GM18502 (cell line): Measurements from ENCODE around the gene SULT1C4.

Experiments
- ATAC-seq: cut with Tn5 transposase; IDR thresholded peaks from one replicate; pipeline ENCODE4 v1.9.1; 2021; ENCODE audit warnings: mild to moderate bottlenecking; ENCODE audit not compliant: unreplicated experiment, poor library complexity

The SULT1C4 gene

DNA sequence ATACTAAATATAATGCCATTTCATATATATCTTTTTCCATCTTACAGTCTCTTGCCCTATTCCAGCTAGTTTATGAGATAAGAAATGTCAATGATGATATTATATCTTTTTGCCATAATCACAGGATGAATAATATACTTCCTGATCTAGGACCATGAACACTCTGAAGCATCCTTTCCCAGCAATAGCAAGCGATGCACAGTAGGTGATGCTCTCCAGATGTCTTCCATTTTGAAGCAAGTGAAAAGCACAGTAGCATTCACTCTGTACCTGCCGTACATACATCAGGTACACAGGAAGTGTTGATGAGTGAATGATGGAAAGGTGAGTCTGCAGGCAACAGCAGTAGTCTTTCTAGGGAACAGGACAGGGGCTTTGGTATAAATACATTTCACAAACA lies 8.6 kb upstream of the SULT1C4 start:
- ATAC-seq: no peak

DNA sequence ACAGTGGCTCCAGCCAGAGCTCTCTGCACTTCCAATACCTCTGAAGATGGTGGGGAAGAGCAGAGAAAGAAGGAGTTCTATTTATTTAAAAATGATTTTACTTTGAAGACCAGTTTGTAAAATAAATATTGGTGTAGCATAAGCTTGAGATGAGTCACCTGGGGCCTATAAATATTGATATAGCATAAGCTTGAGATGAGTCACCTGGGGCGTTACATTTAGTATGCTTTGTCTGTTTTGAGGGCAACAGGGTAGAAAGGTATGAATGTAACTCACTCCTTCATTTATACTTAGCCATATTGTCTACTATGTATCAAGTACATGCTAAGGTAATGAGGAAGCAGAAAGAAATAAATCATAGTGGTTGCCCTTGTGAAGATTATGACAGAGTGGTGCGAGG lies 7.7 kb upstream of the SULT1C4 start:
- no peak for ATAC-seq

DNA sequence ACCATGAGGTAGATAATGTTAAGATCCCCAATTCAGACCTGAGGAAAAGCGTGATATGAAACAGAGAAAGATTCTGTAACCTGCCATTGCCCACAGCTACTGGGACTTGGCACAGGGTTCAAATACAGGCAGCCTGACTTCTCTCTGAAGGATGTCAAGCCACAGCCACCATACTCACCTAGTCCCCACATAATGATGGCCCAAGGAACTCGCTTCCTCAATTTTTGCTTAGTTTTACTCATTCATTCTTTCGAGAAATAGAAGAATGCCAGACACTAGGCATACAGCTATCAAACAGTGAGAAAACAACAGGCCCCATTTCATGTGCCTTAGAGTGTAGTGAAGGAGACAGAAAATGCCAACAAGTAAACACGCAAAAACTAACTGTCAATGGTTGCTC lies 980 bp upstream of the SULT1C4 start:
- ATAC-seq: no peak

DNA sequence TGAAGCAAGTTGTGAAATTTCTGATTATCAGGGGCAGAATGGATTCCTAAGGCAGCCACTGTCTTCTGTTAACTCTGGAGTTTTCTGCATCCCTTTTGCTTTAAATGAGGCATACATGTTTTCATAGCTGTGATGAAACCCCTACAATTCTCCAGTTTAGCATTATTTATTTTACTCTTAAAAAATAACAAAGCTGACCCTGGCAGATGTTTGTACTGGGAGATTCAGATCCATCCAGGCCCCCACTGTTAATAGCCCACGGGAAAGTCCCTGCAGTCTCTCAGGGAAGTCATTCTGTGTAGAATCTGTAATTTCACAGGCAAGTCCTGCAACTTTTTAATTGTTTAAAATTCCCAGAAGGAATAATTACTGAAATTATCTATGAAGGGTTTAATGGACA lies 353 bp upstream of the SULT1C4 start:
- no peak for ATAC-seq

DNA sequence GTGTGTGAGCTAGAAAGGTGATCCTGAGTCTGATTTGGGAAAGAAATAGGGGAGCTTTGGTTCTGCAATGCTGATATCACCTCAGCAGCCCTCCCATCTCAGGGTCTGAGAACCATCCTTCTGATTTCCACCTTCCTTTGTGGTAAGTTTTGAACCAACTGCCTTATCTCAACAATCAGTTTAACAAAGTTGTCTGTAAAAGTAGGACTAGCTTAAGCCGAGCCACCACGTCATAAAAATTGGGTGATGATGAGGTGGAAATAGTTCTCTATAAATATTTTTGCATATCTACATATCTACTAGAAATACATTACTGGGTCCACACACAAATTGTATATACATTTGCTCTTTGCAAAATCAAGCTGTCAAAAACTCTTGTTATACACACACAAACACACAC lies 1.1 kb downstream of the SULT1C4 start:
- no peak for ATAC-seq

DNA sequence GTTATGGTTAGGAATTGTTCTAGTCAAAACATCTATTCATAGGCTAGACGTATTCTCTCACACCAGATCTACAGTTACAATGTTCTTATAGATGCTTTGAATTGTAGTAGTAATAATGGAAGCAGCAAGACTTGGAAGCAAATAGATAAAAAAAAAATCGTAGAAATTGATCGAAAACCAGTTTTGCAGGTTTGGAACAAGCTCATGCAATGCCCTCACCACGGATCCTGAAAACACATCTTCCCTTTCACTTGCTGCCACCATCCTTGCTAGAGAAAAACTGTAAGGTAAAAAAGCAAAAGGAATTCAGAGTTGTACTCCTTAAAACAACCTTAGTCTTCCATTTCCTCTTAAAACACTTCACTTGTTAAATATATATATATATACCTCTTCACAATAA lies 4.4 kb downstream of the SULT1C4 start:
- ATAC-seq: no peak

DNA sequence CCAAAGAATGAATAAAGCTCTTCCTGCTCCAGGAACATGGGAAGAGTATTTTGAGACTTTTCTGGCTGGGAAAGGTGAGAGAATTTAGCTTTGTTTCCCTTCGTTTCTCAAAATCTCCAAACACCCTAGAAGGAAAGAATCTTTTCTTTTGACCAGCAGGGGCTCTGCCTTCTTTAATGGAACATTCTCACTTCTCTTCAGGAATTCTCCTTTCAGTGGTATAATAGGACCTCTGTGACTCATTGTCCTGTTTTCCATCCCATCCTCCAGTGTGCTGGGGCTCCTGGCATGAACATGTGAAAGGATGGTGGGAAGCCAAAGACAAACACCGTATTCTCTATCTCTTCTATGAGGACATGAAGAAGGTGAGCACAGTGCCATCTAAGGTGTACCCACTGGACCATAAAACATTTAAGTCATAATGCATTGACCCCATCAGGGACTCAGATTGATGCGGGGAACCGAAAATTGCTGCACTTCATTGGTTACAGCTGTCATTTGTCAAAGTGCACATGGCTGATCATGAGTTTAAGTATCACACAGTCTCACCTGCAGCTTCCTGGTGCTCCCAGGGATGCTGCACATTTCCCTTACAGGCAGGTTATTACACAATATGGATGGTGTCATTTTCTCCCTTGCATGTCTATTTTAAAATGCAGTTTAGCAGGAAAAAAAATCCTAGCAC lies 5.5 kb downstream of the SULT1C4 start:
- peak; percentile 45 for ATAC-seq

DNA sequence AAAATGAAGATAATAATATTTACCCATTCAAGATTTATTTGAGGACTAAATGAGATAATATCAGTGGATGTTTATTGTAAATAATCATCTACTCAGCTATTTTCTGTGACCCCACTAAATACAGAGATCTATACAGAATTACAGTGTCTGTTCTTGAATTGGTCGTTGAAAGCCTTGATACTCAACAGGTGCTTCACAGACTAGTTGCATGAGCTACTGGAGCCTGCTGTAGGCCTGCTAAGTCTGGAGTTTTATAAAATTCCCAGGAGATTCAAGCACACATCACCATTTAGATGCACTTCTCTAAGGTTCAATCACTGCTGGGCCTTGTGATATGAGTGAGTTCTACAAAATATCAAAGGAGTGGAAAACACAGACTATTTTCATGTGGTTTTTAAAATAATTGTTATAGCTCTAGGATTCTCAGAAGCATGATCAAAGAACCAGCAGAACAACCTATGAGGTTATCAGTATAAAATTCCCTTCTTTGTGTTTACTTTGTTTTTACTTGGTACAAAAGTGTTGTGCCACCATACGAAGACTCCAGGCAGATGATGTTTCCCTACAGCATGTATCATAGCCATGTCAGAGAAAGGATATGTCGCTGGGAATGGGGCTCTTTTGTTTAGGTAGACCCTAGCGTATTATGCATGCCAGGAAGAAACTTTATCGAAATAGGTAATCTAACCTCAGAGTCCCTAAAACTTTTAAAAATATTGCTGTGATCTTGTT lies 7.1 kb downstream of the SULT1C4 start:
- no peak for ATAC-seq

DNA sequence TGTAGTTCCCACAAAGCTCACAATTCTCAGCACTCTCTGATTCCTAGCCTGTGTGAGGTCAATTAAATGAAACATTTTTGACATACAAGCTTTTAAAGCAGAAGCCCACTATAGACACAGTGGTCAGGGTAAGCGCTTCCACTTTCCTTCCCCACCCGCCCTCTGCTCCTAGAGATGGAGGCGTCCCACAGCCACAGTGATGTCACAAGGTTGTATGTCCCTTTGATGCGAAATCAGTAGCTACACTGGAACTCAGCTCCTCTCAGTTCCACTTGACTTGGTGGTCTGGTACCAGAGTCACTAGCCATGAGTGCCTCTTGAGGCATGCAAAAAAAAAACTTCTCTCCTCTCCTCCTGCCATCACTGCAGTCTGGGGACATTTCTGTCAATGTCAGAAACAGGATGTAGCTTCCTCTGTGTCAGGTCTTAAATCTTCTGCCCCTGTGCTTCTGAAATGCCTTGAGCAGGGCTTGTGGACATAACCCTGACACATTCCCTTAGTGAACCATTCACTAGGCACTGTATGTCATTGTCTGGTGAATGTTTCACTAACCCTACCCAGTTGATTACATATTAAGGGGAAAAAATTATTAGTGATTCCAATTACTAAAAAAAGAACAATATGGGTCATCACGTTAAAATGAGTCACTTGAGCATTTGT lies 7.8 kb downstream of the SULT1C4 start:
- peak; percentile 65 for ATAC-seq

DNA sequence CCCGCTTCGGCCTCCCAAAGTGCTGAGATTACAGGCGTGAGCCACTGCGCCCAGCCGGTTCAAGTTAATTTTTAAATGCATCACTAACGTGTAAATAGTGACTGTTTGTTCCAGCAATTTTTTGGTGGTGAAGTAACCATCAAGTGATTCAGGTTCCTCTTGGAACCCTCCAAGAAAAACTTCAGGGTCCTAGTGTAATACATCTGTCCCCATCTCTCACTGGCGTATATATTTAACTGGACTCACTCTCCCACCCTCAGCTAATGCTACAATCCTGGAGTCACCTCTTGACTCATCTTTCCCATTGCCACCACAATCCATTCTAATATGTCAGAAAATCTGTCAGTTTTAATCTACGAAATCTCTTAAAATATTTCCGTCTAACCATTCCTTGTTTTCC lies 10.3 kb downstream of the SULT1C4 start:
- ATAC-seq: no peak

DNA sequence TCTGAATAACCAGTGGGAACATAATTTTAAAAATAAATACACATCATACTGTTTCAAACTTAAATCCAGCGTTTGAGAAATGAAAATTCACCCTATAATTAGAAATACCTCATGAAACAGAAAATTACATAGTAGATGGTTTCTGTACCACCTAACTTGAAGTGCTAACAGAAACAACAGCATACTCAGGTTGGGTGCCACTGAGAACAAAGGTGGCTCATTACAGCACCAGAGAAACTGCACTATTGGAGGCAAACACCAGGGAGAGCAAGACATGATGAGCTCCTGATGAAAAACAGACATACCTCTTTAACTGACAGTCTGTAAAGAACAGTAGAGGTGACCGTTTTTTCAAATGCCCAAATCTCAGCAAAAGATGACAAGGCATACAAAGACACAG lies 12.6 kb downstream of the SULT1C4 start:
- no peak for ATAC-seq

DNA sequence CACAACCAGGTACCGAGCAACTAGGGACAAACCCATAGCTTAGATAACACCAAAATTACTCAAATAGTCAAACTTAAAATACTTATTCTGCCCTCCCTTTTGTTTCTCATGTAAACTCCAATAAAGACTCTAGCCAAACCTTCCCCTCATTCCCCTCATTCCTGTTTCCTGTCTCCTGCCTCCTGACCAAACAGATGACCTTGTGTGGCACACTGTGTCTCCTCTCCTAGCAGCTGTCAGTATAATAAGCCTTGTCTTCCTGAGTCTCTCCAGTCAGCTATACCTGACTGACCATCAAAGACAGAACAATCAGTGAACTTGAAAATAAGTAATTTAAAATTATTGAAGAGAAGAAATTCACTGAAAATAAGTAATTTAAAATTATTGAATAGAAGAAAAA lies 14.3 kb downstream of the SULT1C4 start:
- no peak for ATAC-seq

DNA sequence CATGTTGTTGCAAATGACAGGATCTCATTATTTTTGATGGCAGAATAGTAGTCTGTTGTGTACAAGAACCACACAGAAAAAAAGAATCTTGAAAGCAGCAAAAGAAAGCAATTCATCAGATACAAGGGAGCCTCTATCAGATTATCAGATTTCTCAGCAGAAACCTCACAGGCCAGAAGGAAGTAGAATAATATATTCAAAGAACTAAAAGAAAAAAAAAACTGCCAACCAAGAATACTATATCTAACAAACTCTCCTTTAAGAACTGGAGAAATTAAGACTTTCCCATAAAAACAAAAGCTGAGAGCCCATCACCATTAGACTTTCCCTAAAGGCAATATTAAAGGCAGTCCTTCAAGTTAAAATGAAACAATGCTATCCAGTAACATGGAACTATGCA lies 15.4 kb downstream of the SULT1C4 start:
- no peak for ATAC-seq

DNA sequence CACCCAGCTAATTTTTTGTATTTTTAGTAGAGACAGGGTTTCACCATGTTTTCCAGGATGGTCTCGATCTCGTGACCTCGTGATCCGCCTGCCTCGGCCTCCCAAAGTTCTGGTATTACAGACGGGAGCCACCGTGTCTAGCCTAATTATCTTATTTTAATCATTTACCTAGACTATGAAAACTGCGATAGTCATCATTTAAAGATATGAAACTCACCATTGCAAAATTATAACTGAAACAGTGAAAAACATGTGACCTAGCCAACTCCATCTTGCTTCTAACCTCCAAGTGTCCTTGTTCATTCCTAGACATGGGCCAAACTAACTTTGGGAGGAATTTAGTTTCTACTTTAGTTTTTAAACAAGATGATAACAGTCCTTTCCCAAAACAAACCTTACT lies 17.4 kb downstream of the SULT1C4 start:
- no peak for ATAC-seq

DNA sequence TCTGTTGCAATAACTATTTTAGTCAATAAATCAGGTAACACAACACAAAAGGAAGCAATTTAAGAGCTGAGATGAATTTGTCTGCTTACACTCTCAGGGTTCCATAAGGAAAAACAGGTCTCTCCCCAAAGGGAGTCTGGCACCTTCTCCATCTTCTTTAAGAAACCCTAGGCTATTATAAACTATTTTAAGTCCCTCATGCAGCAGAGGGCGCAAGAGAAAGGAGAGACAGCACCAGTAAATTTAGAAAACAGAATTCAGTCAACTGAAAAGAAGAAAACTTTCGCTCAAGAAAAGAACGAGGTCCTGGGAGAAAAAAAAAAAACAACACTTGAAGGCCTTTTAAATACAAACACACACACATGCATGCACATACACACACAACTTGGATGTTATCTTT lies 19.1 kb downstream of the SULT1C4 start:
- no peak for ATAC-seq

DNA sequence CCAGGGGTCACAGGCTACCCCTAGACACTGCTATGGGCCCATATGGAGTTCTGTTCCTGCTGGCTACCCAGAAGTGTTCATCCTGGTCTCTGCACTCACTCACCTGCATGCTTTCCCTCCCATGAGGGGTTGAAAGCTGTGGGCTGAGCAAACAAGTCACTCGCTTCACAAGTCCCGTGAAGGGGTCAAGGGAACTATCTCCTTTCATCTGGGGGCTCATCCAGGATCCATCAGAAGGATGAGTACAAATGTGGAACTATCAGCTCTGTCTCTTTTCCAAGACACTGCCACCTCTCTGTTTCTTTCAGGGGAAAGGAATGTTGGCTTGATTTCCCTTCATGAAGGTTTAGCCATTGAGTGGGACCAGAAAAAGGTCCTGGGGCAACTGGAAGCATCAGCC lies 21.7 kb downstream of the SULT1C4 start:
- no peak for ATAC-seq

DNA sequence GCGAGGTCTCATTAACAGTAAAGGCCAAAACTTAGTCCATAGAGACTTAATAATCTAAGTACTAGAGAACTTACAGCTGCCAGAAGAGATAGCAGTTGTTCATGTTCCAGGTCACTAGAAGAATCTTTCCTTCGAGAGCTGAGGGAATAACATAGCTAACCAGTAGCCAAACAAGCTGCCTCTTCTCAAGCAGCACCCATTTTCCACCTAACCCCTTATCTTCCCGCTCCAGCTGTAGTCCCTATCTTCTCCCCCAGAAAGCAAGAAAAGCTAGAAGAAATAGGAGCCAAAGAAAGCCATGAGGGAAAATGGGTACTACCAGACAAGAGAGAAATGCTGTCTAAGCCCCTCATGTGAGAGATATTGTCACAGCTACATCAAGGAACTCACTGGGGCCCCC lies 24.0 kb downstream of the SULT1C4 start:
- ATAC-seq: no peak

DNA sequence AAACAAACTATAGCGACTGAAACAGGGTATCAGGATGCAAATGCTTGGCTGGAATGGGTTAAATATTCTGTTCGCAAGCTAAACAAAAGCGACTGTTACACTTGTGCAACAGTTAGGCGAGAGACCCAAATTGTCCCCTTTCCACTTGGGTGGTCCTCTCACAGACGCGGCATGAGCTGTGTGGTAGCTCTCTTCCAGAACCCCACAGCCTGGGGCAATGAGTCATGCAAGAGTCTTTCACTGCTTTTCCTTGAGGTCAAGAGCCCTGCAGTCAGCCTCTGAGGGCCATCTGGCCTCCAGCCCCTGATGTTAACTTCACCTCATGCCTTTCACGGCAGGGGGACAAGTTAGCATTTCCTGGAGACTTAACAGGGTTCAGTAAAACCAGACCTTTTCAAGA lies 25.7 kb downstream of the SULT1C4 start:
- ATAC-seq: no peak

DNA sequence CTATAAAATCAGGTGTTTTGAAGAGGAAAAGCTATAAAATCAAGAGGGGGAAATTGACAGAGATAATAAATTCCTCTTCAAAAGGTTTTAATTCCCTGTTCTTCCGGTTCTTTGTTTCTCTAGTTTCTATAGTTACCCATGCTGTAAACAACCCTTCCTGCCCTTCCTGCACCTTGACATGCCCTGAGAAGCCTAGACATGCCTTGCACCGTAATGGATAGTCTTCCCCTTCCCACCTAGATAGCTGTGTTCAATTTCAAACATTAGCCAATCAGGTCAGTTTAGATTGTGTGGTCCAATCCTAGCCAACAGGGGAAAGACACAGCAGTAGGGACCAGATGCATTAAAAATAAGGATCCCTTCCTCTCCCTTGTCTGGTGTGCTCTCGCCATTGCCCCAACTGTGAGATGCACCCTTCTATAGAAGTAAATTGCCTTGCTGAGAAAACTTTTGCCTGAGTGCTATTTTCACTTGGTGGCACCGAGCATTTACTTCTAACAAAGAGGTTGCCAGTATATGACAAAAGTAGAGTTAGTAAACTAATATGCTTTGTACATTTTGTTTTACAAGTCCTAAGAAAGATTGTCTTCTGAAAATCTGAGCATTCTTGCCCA lies 27.1 kb downstream of the SULT1C4 start:
- no peak for ATAC-seq

DNA sequence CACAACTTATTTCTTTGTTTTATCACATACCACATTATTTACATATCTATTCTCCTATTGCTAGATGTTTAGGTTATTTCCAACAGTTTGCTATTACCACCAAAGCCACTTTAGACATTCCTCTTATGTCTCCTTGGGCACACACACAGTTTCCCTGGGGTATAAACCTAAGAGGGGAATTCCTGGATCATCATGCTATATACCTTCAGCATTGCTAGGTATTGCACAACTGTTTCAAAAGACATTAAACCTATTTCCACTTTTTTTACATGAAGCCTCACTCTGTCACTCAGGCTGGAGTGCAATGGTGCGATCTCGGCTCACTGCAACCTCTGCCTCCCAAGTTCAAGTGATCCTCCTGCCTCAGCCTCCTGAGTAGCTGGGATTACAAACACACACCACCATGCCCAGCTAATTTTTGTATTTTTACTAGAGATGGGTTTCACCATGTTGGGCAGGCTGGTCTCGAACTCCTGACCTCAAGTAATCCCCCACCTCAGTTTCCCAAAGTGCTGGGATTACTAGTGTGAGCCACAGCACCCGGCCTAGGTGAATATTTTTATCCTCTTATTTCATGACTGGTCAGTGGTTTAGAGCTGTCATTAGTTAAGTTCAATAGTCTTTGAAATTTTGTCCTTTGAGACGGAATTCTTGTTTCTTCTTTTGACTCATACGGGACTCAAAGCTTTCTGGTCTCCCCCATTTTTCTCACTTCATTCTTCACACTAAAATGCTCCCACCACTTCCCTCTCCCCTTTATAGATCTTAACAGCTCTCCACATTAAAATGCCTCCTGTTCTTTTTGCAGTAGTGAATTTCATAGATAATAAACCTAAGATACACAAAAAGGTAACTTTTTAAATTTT lies 30.3 kb downstream of the SULT1C4 start:
- no peak for ATAC-seq
